Neural progenitor cell (in vitro differentiated cells): ENCODE results near the gene TBX18.

ENCODE experiments used
- EZH2 ChIP-seq: fragments of 200-600 bp; sonication (generic); IDR thresholded peaks from 2 replicates; pipeline ENCODE4 v1.6.1; 2017; ENCODE audit warnings: antibody characterized with exemption, mild to moderate bottlenecking, moderate library complexity
- EZH2phosphoT487 ChIP-seq: fragments of 200-600 bp; sonication (generic); IDR thresholded peaks from 2 replicates; pipeline ENCODE4 v1.6.1; 2017; ENCODE audit warnings: antibody characterized with exemption
- TF ChIP-seq, protein P1 (sequence below): fragments of 200-600 bp; sonication (generic); IDR thresholded peaks from 2 replicates; pipeline ENCODE4 v1.5.1; 2017; ENCODE audit warnings: antibody characterized with exemption, mild to moderate bottlenecking

DNA sequence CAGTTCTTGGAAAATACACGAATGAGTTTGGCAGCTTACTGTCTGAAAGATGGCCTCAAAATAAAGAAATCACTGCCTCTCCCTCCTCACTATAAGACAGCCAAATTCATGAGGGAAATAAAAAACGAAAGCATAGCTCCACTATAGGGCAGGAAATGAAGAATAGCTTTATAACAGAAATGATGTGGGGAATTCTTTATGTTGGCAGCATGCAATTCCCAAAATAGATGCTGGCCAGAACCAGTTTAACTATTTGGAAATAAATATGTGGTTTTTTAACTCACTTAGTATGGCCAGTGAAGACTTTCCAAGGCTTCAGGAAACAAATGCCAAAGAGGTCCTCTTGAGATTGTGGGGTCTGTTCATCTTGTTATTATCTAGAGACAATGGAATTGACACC, 100.5 kb downstream of the TBX18 start:
- TF ChIP-seq, protein P1, sequence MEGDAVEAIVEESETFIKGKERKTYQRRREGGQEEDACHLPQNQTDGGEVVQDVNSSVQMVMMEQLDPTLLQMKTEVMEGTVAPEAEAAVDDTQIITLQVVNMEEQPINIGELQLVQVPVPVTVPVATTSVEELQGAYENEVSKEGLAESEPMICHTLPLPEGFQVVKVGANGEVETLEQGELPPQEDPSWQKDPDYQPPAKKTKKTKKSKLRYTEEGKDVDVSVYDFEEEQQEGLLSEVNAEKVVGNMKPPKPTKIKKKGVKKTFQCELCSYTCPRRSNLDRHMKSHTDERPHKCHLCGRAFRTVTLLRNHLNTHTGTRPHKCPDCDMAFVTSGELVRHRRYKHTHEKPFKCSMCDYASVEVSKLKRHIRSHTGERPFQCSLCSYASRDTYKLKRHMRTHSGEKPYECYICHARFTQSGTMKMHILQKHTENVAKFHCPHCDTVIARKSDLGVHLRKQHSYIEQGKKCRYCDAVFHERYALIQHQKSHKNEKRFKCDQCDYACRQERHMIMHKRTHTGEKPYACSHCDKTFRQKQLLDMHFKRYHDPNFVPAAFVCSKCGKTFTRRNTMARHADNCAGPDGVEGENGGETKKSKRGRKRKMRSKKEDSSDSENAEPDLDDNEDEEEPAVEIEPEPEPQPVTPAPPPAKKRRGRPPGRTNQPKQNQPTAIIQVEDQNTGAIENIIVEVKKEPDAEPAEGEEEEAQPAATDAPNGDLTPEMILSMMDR = no peak
- no peak for TF ChIP-seq EZH2
- no peak for TF ChIP-seq EZH2phosphoT487
